ENCODE results near the gene GNAO1.

- TF ChIP-seq POLR2A (IDR thresholded peaks at IDR 0.05) (no peak), CTCF (IDR thresholded peaks at IDR 0.05) (no peak)
Observed at GRCh38 chr16:56372013-56372634, 180.8 kb downstream of the GNAO1 start.
